CD4-positive, CD25-positive, alpha-beta regulatory T cell (primary cell): ENCODE data around the gene PNPLA8. TPM values are rescaled to one million over a fixed set of nuclear protein-coding genes. Genes with fewer than 3 reads are reported as not detected.
"Not testable (repeated sequence)": the region's sequence is repeated elsewhere in the genome, so short reads cannot be mapped to it uniquely, and the experiment has no call there.

Experiments used
- ATAC-seq, 2 donors: fragments of 150-1000 bp; cut with Tn5 transposase; one replicate each; pipeline ENCODE4 v1.10.0; 2021; ENCODE audit warnings: low read depth in 2 of 2, moderate number of reproducible peaks in 2 of 2, moderate library complexity in 1 of 2
- DNase-seq, 3 donors: peaks; one replicate each; pipeline versions ENCODE4 v3.0.0 to v3.0.0-alpha.2; 2012 to 2022; ENCODE audit warnings: mixed read lengths in 1 of 3
- H3K27ac ChIP-seq: one replicate; pipeline ENCODE4 v1.7.0; 2013; ENCODE audit warnings: mild to moderate bottlenecking, low read length; ENCODE audit not compliant: insufficient read depth, poor library complexity, severe bottlenecking
- H3K27me3 ChIP-seq: one replicate; pipeline ENCODE4 v1.7.0; 2013; ENCODE audit warnings: low read length; ENCODE audit not compliant: control insufficient read depth, insufficient read depth
- H3K36me3 ChIP-seq: one replicate; pipeline ENCODE4 v1.7.0; 2013; ENCODE audit warnings: mild to moderate bottlenecking, low read length, moderate library complexity; ENCODE audit not compliant: control insufficient read depth, insufficient read depth
- H3K4me1 ChIP-seq: 2 replicates; pipeline ENCODE4 v1.7.0; 2013; ENCODE audit warnings: mild to moderate bottlenecking, low read length; ENCODE audit not compliant: insufficient read depth, control insufficient read depth, poor library complexity, severe bottlenecking
- H3K4me3 ChIP-seq: one replicate; pipeline ENCODE4 v1.7.0; 2013; ENCODE audit warnings: low read depth, mild to moderate bottlenecking, low read length, moderate library complexity
- H3K9me3 ChIP-seq, 2 experiments: 1 replicate in 1 of 2; 2 replicates in 1 of 2; pipeline ENCODE4 v1.7.0; 2013; ENCODE audit warnings: low read length in 2 of 2, mild to moderate bottlenecking in 1 of 2, moderate library complexity in 1 of 2; ENCODE audit not compliant: control insufficient read depth in 2 of 2
- H3K27ac Mint-ChIP-seq, 3 donors: one replicate each; pipeline ENCODE4 v1.8.0; 2020 to 2022; ENCODE audit warnings: mild to moderate bottlenecking in 3 of 3, mixed read lengths in 3 of 3, moderate library complexity in 2 of 3
- H3K27me3 Mint-ChIP-seq: one replicate; pipeline ENCODE4 v1.8.0; 2022; ENCODE audit warnings: mild to moderate bottlenecking, mixed read lengths
- H3K36me3 Mint-ChIP-seq: one replicate; pipeline ENCODE4 v1.8.0; 2020; ENCODE audit warnings: mixed read lengths
- H3K4me1 Mint-ChIP-seq, 4 donors: one replicate each; pipeline ENCODE4 v1.8.0; 2020 to 2022; ENCODE audit warnings: mixed read lengths in 4 of 4, mild to moderate bottlenecking in 1 of 4
- H3K4me3 Mint-ChIP-seq, 4 donors: one replicate each; pipeline ENCODE4 v1.8.0; 2020 to 2022; ENCODE audit warnings: mild to moderate bottlenecking in 4 of 4, mixed read lengths in 4 of 4, moderate library complexity in 3 of 4
- H3K9me3 Mint-ChIP-seq, 7 donors: one replicate each; pipeline ENCODE4 v1.8.0; 2020 to 2022; ENCODE audit warnings: mixed read lengths in 7 of 7, mild to moderate bottlenecking in 3 of 7, moderate library complexity in 2 of 7
- polyA plus RNA-seq, 4 donors: library from polyadenylated mRNA; unstranded; fragments of 300-500 nt; fragmentation: Illumina TruSeq; gene quantifications; one replicate each; pipeline ENCODE4 v1.2.3, GENCODE V29; 2021
- total RNA-seq: library from RNA; stranded (reverse); gene quantifications from one replicate; pipeline ENCODE4 v1.2.3, GENCODE V29; 2022

PNPLA8 gene
- total and polyA plus RNA-seq, 5 donors from 2014 or later, result 23.3 to 62.5 (median 32.3) TPM

GRCh38 chr7:108541478-108541877, 15.5 kb upstream of the PNPLA8 start:
- Mint-ChIP-seq H3K27ac (no peak overlapping the region), H3K36me3 (no peaks in the 10 kb centered on the region), H3K27me3 (no peaks in the 10 kb centered on the region), H3K9me3 (peaks cover 0 to 3% (median 0%) of the 10 kb centered on the region in 7 donors), H3K4me3 (no peak overlapping the region), H3K4me1 (no peaks in the 10 kb centered on the region)
- ATAC-seq (no peak), DNase-seq (no peak)
- Histone ChIP-seq H3K27ac (no peak overlapping the region), H3K9me3 (no peaks in the 10 kb centered on the region), H3K4me1 (no peaks in the 10 kb centered on the region), H3K27me3 (peaks cover 4% of the 10 kb centered on the region), H3K4me3 (no peak overlapping the region), H3K36me3 (no peaks in the 10 kb centered on the region)

DNA sequence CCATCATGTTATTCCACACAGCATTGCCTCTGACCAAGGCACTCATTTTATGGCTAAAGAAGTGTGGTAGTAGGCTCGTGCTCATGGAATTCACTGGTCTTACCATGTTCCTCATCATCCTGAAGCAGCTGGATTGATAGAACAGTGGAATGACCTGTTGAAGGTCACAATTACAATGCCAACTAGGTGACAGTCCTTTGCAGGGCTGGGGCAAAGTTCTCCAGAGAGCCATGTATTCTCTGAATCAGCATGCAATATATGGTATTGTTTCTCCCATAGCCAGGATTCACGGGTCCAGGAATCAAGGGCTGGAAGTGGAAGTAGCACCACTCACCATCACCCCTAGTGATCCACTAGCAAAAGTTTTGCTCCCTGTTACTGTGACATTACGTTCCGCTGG, 12.8 kb upstream of the PNPLA8 start:
- H3K4me3 Mint-ChIP-seq, ATAC-seq, H3K36me3 Mint-ChIP-seq, H3K4me1 ChIP-seq, H3K27me3 Mint-ChIP-seq, H3K36me3 ChIP-seq, H3K27ac Mint-ChIP-seq, H3K9me3 Mint-ChIP-seq, DNase-seq, H3K27me3 ChIP-seq, H3K9me3 ChIP-seq, H3K4me3 ChIP-seq, H3K4me1 Mint-ChIP-seq, H3K27ac ChIP-seq: not testable (repeated sequence)

DNA sequence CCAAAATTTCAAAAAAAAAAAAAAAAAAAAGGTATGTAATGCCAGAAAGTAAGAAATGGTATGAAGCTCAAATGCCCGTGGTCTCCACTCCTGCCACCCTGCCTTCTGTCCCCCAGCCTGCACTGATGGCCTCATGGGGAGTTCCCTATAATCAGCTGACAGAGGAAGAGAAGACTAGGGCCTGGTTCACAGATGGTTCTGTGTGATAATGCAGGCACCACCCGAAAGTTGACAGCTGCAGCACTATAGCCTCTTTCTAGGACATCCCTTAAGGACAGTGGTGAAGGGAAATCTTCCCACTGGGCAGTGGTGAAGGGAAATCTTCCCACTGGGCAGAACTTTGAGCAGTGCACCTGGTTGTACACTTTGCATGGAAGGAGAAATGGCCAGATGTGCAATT, 12.3 kb upstream of the PNPLA8 start:
- H3K4me3 Mint-ChIP-seq, H3K27ac ChIP-seq, H3K9me3 ChIP-seq, ATAC-seq, H3K36me3 ChIP-seq, DNase-seq, H3K27ac Mint-ChIP-seq, H3K4me1 ChIP-seq, H3K4me1 Mint-ChIP-seq, H3K36me3 Mint-ChIP-seq, H3K27me3 ChIP-seq, H3K27me3 Mint-ChIP-seq, H3K4me3 ChIP-seq, H3K9me3 Mint-ChIP-seq: not testable (repeated sequence)

DNA sequence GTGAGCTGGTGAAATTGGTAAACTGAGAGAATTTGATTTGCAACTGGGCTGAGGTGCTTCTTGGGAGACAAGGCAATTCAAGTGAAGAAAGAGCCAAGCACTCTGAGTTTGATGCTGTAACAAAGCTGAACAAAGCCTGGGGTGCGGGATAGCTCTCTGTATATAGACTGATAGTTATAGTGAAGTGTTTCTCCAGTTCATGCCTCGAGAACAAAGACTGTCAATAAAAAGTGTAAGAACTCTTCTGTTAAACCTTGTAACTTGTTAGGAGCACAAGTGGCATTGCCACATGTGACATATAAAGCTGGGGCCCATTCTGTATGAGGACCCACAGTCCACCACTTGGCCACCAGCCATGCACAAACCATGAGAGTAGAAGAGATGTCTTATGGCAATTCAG, 11.3 kb upstream of the PNPLA8 start:
- H3K36me3 ChIP-seq, result no peaks in the 10 kb centered on the region
- no peaks in the 10 kb centered on the region for H3K4me1 Mint-ChIP-seq
- H3K4me3 Mint-ChIP-seq, result no peak overlapping the region
- no peak for DNase-seq
- peaks cover 9% of the 10 kb centered on the region for H3K27me3 Mint-ChIP-seq
- H3K36me3 Mint-ChIP-seq, result no peaks in the 10 kb centered on the region
- no peaks in the 10 kb centered on the region for H3K9me3 ChIP-seq
- no peak overlapping the region for H3K27ac Mint-ChIP-seq
- H3K27me3 ChIP-seq, result peaks cover 4% of the 10 kb centered on the region
- no peaks in the 10 kb centered on the region for H3K4me1 ChIP-seq
- no peak overlapping the region for H3K27ac ChIP-seq
- peaks cover 0 to 3% (median 0%) of the 10 kb centered on the region in 7 donors for H3K9me3 Mint-ChIP-seq
- ATAC-seq, result no peak
- no peak overlapping the region for H3K4me3 ChIP-seq

DNA sequence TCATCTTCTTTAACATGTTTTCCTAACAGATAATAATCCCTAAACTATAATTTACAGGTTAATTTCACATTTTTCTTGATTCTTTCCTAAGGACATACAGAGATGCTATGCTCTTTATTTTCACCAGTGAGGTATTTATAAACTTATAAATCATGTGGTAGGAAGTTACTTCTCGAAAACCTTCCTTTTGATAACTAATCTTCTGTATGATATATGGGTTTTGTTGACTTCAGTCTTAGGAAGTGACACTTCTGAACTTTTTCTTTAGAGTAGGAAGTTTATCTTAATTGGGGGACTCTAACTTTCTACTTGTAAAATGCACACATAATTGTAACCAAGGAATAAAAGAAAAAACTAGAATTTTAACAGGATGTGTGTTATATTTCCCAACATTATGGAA, 9.8 kb upstream of the PNPLA8 start:
- H3K4me3 ChIP-seq, result no peak overlapping the region
- no peaks in the 10 kb centered on the region for H3K36me3 Mint-ChIP-seq
- H3K27me3 ChIP-seq, result peaks cover 4% of the 10 kb centered on the region
- no peaks in the 10 kb centered on the region for H3K4me1 Mint-ChIP-seq
- peaks cover 9% of the 10 kb centered on the region for H3K27me3 Mint-ChIP-seq
- ATAC-seq, result no peak
- H3K4me3 Mint-ChIP-seq, result no peak overlapping the region
- no peaks in the 10 kb centered on the region for H3K4me1 ChIP-seq
- no peak overlapping the region for H3K27ac ChIP-seq
- peaks cover 0 to 3% (median 0%) of the 10 kb centered on the region in 7 donors for H3K9me3 Mint-ChIP-seq
- no peaks in the 10 kb centered on the region for H3K9me3 ChIP-seq
- no peak for DNase-seq
- H3K36me3 ChIP-seq, result no peaks in the 10 kb centered on the region
- no peak overlapping the region for H3K27ac Mint-ChIP-seq

GRCh38 chr7:108535257-108535656, 9.3 kb upstream of the PNPLA8 start:
- Mint-ChIP-seq H3K4me3 (no peak overlapping the region), H3K9me3 (peaks cover 0 to 3% (median 0%) of the 10 kb centered on the region in 7 donors), H3K4me1 (no peaks in the 10 kb centered on the region), H3K27me3 (peaks cover 13% of the 10 kb centered on the region), H3K27ac (no peak overlapping the region), H3K36me3 (no peaks in the 10 kb centered on the region)
- Histone ChIP-seq H3K27me3 (peaks cover 4% of the 10 kb centered on the region), H3K27ac (no peak overlapping the region), H3K36me3 (no peaks in the 10 kb centered on the region), H3K4me3 (no peak overlapping the region), H3K4me1 (no peaks in the 10 kb centered on the region), H3K9me3 (no peaks in the 10 kb centered on the region)
- ATAC-seq, result no peak
- no peak for DNase-seq

GRCh38 chr7:108533712-108534111, 7.8 kb upstream of the PNPLA8 start:
- Histone ChIP-seq H3K27ac (no peak overlapping the region), H3K36me3 (no peaks in the 10 kb centered on the region), H3K9me3 (no peaks in the 10 kb centered on the region), H3K27me3 (peaks cover 4% of the 10 kb centered on the region), H3K4me3 (no peak overlapping the region), H3K4me1 (no peaks in the 10 kb centered on the region)
- Mint-ChIP-seq H3K27me3 (peaks cover 15% of the 10 kb centered on the region), H3K9me3 (no peaks in the 10 kb centered on the region), H3K36me3 (no peaks in the 10 kb centered on the region), H3K4me3 (no peak overlapping the region), H3K4me1 (no peaks in the 10 kb centered on the region), H3K27ac (no peak overlapping the region)
- ATAC-seq (no peak), DNase-seq (no peak)

DNA sequence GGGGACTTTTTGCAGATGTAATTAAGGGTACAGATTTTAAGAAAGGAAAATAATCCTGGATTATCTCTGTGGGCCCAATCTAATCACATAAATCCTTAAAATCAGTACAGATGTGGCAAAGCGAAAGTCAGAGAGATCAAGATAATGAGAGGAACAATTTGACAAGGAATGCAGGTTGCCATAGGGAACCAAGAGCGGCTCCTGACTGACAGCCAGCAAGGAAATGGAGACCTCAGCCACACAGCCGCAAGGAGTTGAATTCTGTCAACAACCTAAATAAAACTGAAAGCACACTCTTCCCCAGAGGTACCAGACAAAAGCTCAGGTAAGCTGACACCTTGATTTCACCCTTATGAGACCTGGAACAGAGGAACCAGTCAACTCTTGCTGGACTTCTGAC, 3.4 kb upstream of the PNPLA8 start:
- peaks cover 20% of the 10 kb centered on the region for H3K4me1 ChIP-seq
- no peak for ATAC-seq
- H3K9me3 Mint-ChIP-seq, result no peaks in the 10 kb centered on the region
- peaks cover 5 to 15% (median 9%) of the 10 kb centered on the region in 4 donors for H3K4me1 Mint-ChIP-seq
- peaks cover 6% of the 10 kb centered on the region for H3K27me3 Mint-ChIP-seq
- no peak overlapping the region for H3K4me3 ChIP-seq
- H3K36me3 ChIP-seq, result no peaks in the 10 kb centered on the region
- H3K27me3 ChIP-seq, result no peaks in the 10 kb centered on the region
- H3K27ac Mint-ChIP-seq, result peak overlapping the region in 1 of 3 donors; percentile 82
- H3K27ac ChIP-seq, result no peak overlapping the region
- no peaks in the 10 kb centered on the region for H3K36me3 Mint-ChIP-seq
- H3K9me3 ChIP-seq, result no peaks in the 10 kb centered on the region
- H3K4me3 Mint-ChIP-seq, result no peak overlapping the region
- DNase-seq, result no peak
